ENCODE data around the gene ARHGAP10.

Gene ARHGAP10

DNA sequence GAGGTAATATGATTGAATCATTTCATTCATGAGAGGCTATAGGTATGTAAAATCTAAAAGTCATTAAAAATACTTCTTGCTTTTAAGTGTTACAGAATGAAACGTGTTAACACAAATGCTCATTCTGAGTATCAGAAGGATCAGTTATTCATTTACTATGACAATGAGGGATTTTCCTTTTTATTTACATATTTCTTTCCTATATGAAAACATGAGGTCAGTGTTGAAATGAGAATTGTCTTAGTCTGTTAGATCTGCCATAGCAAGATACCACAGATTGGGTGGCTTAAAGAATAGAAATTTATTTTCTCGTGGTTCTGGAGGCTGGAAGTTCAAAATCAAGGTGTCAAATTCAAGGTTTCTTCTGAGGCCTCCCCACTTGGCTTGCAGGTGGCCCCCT lies 181.2 kb downstream of the ARHGAP10 start:
- no peak for DNase-seq

DNA sequence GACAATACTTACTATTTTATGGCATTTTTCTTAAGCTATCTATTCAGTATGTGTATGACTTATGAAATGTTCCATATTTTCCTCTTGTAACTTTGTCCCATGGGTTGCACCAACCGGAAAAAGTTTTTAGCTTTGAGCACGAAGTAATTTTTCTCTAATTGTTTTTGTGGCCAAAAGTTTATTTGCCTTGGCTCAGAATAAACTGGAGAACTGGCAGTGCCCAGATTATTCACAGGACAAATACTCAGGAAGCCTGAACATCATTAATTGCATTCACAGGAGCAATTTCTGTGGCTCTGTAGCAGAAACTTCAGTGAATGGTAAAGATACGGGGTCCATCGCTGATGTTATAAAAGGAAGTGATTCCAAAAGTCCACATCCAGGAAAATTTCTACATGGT lies 184.5 kb downstream of the ARHGAP10 start:
- DNase-seq = no peak

DNA sequence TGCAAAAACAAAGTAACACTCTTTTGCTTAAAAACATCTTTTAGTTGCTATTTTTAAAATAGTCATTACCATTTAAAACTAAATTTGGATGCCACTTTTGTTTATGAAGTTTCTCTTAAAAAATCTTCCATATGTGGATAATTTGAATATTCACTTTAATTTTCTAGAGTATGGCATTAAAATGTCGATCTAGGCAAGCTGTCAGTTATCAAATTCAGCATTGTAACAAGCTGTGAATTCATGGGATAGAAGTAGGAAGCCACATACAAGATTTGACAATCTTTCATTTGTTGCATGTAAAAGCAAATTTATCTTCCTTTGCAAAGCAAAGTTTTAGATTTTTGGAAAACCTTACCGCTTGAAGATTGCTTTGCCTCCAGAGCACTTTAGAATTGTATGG lies 191.5 kb downstream of the ARHGAP10 start:
- DNase-seq = no peak

DNA sequence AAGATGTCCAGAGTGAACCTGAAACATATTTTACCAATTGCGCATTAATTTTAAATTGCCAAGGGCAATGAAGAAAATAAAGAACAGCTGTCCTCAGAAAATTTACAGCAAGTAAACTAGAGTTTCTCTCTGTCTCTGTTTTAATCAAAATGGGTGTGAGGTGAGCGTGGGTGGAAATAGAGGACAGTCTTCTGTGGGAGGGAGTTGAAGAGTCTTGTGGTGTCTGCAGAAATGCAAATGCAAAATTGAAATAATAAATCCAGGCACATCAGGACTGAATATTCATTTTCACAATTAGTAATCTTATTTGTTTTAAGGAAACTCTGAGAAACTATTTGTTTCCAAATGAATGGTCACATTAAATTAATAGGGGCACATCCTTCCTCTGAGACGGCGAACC lies 192.0 kb downstream of the ARHGAP10 start:
- DNase-seq = no peak

DNA sequence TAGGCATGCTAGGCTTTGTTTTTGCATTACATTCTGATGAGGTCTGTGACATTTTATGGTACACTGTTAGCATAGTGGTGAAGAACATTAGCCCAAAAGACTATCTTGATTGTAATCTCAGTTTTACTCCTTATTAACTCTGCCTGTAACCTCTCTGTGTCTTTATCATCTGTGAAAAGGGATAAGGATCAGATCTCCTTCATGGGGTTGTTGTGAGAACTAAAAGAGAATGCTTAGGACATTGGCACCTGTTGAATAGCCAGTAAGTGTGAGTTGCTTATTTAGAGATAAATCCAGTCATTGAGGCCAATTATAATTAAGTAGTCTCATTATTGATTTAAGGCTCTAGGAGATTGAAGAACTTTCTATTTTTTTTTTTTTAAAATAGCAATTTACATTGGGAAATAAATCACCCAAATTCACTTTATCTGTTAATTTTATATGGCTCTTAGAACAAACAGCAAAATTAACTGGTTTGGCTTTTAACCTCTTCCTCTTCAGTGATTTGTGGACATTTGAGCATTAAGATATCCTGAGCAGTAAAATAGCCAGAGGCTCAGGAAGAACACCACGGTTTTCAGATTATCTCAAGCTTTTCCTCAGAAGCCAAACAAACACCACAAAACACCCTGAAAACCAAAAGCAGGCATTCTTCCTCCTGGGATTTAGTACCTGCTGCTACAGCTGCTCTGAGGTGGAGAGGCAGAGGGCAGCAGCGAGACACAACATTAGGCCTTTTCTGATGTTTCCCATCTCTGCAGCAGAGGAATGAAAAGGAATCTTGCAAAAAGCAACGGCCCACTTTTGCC lies 192.9 kb downstream of the ARHGAP10 start:
- no peak for DNase-seq

DNA sequence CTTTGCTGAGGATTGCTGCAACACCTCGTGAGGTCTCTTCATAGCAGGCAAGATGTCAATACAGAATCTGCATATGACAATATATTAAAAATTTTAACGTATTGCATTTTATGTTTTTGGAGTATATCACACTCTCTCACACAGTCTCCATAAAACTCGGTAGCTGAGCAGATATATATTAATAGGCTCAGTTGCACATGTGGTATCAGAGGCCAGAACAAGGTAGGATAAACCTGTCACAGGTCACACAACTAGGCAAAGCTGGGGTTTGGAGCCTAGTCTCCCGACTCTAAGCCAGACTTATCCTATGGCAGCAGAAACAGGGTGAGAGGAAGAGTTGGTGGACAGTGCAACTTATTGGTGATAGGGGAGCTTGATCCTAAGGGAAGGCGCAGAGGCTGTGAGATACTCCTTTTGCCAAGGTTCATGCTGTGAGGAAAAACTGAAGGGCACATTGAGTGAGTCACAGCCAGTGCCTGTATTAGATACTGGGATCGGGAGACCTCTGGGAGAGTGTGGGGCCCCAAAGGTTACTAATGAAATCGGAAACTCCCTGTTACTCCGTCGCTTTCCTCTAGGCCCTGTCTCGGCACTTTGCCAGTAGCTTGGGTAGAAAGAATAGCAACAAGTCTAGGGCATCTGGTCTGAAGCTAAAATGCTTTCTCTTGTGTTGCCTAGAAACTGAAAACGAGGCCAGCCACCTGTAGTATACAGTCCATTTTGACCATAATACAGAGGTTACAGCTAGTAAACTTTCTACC lies 195.7 kb downstream of the ARHGAP10 start:
- no peak for DNase-seq

DNA sequence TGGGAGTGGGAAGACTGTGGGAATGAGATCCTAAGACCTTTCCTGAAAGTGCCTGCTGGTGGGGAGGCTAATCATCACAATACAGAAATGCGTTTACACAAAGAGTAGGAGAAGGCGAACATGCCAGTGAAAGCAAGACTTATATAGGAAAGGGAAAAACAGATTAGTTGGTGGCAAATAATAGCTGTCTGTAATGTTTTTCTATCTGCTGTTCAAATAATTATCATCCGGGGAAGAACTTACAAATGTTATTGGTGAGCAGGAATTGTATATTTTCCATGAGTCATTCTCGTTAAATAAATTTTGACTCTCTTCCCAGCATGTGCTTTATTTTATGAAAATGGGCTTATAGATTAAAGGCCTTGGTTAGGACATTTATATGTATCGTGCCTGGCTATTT lies 196.5 kb downstream of the ARHGAP10 start:
- DNase-seq = no peak

DNA sequence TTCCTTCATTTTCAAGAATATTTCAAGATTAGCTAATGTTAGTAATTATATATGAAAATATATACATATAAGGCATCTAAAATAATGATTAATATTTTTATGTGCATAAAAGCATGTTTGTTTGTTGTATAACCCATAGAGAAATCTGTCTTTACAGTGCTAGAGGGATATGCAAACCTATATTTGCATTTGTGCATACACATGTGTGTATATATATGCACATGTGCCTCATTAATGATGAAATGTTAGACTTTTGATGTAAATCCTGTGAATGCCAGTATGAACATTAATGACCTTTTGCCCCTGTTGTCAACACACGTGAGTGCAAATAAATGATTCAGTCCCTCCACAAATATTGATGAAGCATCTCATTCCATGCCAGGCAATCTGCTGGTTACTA lies 197.9 kb downstream of the ARHGAP10 start:
- DNase-seq = no peak

DNA sequence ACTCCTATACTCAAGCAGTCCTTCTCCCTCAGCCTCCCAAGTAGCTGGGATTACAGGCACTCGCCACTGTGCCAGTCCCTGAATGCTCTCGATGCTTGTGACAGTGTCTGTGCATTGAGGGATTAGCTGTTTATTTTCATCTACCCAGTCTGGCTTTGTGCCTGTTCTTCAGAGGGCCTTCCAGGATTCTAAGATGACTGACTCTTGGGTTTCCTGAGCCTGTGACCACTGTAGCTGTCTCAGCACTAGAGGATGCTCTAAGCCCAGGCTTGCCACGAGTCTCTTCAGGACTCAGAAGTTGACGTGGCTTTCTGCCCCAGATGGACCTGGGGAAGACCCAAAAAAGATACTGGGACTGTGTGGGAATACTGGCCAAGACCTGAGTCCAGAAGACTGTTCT lies 201.4 kb downstream of the ARHGAP10 start:
- DNase-seq = no peak

DNA sequence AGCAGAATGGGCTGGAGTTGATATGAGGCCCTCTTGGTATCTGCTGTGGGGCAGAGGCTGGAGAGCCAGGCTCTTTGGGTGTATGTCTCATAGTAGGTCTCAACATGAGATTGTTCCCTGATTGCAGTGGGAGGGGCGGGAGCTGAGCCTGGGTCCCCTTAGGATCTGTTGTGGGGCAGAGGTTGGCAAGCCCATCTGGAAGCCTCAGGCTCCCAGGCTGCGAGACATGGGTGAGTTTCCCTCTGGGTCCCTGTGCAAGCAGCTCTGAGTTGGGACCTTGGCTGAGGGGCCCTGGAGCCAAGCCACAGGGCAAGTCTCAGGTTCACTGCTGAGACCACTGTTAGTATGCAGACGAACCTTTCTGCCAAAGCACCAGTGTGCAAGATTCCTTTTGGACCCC lies 201.9 kb downstream of the ARHGAP10 start:
- no peak for DNase-seq

DNA sequence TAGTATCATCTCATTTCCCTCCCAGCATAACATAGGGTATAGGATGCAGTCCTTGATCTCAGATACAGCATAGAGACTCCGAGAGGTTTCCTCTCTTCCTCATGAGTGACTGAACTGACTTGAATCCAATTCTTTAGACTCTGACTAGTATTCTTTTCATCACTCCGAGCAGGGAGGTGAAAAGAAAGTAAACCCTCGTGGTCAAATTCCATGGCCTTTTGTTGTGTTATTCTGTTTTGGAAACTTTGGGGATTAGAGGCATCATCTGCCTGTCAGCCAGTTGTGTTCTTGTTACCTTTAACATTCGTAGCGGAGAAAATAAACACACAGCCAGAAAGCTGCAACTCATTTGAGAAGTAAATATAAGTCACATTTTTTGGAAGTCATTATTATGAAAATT lies 206.6 kb downstream of the ARHGAP10 start:
- no peak for DNase-seq

DNA sequence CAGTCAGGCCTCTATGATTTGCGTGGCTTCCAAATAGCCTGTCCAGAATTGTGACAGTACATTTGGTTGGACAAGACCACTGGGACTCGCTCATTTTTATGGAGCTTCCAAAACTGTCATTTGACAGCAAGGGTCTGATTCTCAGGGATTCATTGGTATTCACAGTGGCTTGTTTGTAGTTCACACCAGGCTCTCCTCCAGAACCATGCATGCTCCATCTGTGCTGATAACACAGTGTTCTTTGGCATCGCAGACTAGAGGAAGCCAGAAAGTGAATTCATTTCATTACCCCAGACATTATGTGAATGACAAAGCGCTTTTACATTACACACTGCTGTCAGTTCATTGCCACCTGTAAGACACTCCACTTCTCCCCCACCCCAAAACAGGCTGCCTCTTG lies 208.3 kb downstream of the ARHGAP10 start:
- DNase-seq = no peak

DNA sequence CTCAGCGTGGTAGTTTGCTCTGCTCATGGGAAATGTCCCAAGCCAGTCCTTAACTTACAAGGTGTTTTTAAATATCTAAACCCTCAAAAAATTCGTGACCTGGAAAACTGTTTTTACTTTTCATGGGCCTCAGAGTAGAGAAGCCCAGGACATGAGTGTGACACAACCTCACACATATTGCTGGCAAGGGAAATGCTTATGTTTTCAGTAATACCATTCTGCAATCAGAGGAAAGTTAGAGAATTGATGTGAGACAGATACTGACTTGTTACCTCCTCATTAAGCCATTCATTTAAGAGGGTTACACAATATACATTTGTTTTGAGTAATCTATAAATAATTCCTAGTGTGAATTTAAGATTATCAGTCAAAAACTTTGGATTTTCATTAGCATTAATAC lies 209.5 kb downstream of the ARHGAP10 start:
- no peak for DNase-seq

DNA sequence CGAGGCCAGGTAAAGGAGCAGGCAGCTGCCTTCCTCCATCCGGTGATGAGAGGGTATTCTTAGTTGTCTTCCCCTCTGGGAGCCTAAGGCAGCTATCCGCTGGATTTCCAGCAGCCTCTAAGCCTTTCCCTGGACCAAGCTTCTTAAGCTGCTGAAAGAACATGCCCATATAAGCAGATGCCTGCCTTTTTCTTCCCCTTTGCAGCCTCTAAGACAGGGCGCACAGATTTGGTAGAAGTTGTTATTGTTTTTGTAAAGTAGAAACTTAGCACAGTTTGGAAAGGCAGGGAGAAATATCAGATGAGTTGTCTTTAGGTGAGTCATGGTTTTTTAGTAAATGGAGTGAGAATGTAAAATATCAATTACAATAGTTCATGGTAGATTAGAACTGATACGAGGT lies 210.8 kb downstream of the ARHGAP10 start:
- no peak for DNase-seq

DNA sequence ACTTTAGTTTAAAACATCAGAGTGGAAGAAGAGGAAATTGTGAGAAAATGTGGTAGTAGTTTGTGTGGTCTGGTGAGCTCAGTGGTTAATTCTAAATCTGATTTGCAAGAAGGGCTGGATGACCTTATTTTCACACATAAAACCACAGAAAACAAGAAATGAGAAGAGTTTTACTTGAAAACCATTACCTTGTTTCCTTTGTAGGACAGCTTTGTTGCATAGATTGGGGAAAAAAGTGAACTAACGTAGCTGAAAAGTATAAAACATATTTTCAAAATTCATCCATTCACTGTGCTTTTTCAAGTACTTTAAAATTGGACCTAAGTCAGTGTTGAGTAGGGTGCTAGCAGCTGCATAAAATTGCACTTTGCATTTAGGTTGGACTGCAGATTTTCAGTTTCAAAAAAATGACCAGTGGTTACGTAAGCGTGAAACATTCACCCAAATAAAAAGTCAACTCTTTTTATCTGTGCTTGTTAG lies 211.3 kb downstream of the ARHGAP10 start:
- DNase-seq = no peak

DNA sequence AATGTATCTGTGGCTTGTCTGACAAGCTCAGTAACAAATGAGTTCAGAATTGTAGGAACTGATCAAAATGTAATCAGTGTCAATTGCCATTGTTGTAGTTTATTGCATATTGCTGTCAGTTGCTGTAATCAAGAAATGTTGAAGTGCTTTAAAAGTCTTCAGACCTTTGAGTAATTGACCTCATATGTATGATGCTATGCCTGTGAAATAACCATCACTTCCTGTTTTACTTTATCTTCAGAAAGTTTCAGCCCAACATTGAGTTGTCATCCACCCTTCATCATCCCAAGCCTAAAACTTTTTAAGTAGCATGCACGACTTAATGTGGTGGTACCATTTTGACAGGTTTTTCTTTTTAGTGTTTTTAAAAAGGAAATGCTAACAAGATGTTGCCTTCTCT lies 212.4 kb downstream of the ARHGAP10 start:
- DNase-seq = no peak

DNA sequence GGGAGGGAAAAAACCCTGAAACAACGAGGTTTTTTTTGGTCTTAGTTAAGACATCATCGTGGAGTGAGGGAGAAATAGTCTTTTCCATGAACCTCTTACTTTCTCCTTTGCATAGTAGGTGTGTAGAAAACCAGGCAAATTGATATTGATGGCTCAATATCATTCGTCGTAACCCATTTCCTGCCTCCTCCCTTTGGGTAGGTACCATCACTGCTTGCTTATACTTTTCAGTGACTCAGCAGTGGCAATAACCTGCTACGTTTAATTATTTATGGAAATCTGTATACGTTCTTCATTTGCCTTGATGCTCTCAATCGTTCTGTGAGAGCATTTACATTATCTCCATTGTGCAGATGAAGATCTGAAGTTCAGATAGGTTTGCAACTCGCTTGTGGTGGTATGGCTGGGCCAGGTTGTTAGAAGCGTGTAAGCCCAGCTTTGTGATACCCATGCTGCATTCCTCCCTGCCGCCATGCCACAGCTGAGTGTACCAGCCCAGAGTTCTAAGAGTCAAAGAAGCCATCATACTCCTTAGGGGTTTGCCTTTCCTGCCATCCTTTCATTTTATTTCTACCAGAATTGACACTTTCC lies 212.9 kb downstream of the ARHGAP10 start:
- DNase-seq = no peak

DNA sequence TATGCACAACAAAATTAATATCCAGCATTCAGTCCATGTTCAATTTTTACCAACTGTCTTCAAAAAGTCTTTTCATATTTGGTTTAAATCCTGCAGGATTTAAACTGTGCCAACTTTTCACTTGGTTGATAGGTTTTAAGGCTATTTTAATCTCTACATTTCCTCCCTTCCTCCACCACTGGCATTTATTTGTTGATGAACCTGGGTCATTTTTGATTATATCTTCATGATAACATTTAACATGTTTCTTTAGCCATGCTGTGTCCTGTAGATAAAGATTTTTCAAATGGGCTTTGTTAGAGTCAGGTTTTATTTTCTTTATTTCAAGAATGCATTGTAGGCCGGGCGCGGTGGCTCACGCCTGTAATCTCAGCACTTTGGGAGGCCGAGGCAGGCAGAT lies 216.4 kb downstream of the ARHGAP10 start:
- no peak for DNase-seq

DNA sequence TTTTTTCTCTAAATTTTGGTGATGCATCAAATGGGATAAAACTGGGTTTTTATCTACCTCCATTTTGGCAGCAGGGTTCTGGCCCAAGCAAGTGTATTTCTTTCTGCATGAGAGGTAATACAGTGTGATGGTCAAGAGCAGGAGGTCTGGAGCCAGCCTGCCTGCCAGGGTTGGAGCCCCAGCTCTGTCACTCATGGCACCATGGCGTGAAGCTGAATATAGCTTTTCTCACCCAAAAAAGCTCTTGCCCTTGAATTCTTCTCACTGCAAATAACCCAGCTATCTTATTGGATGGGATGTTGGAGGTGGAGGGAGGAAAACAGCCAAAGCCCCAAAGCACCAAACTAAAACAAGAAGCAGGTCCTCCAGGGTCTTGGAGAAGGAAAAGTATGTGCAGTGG lies 218.4 kb downstream of the ARHGAP10 start:
- no peak for DNase-seq

DNA sequence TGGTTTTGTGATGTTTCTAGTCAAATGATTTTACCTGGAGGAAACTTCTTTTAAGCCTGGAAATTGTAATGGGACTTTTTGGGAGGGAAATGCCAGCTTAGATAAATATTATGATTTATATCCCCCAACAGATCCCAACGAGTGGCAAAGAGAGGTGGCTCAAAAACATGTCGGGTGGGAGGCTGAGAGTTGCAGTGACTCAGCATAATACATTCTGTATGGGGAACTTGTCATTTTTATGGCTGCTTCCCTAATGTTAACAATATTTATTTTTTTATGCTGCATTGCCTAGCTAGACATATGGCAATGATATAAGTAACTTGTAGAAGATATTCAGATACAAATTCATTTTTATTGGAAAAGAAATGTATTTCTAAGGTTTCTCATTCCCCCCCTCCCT lies 219.0 kb downstream of the ARHGAP10 start:
- no peak for DNase-seq

DNA sequence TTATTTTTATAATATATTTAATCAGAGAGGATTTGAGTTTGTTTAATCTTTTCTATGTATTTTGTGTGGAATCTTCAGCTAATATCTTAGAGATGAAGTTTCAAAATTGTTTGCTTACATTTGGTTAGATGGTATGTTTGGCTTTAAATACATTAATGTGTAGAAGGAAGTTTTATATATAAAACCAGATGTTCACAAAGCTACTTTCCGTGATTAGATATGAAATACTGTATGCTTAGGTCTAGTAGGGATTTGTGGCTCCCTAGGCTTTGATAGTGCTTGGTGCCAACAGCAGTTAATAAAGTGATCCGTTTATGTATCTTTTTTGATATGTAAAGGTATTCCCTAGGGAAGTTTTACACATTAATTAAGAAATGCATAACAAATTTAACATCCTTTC lies 223.0 kb downstream of the ARHGAP10 start:
- no peak for DNase-seq

DNA sequence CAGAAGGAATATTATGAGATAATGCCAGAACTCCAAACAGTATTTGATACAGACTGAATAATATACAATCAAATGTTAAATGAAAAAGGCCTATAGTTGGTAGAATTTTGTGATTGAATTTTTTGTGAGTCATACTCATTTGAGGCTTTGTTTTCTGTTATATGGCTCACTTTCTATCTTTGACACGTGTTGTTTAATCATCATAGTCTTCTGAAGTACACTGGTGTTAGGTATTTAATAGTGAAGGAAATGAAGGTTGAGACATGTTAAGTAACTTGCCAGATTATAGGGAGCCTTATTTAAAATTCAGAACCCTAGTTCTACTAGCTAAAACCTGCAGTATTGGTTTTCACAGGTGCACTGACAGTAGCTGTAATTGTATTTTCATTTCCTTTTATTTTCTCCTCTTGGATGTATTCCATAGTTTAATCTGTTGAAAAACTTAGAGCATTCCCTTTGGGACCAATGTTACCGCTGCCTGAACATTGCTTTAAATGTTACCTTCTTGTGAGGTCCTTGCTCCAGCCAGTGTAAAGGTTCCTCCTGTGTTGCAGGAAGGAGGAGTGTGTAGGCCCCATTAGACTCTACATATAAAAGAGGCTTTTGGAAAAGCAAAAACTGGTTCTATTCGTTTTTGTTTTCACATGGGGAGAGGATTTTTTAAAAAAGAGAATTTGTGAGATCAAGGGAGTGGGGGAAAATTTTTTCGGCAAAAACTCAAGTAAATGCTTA lies 224.1 kb downstream of the ARHGAP10 start:
- DNase-seq = no peak

DNA sequence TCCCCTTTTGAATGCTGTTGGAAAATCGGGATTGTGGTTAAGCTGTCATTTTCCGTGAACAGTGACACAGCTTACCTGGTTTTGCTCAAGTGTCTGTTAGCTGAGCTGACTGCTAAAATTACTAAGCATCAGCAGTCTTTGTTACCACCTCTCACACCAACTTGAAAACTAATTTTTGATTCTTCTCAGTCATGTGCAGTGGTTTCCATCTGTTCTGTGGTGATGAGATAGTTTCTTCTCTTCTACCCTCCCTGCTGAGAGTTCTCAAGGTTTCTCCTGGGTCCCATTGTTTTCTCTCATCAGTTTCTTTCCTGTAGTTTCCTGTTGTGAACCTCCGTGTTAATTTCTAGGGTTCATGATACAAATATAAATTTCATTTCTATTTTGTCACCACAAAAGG lies 225.6 kb downstream of the ARHGAP10 start:
- no peak for DNase-seq
